Uterus (tissue), 2 donors: ENCODE measurements around the gene GMDS.

ENCODE experiments used
- CTCF ChIP-seq, 4 experiments: fragments of 200-600 bp in 2 of 4; fragments of 450-650 bp in 2 of 4; sonication (generic) in 2 of 4; IDR thresholded peaks; one replicate each; pipeline ENCODE4 v1.5.1; 2016 to 2019; ENCODE audit warnings: antibody characterized with exemption in 4 of 4, mild to moderate bottlenecking in 2 of 4, moderate library complexity in 1 of 4
- POLR2A ChIP-seq, 2 donors: fragments of 450-650 bp; IDR thresholded peaks; one replicate each; pipeline ENCODE4 v1.6.1; 2016; ENCODE audit warnings: antibody characterized with exemption in 2 of 2, mild to moderate bottlenecking in 1 of 2, moderate library complexity in 1 of 2

GRCh38 chr6:2175825-2176224 lies 69.6 kb downstream of the GMDS start:
- TF ChIP-seq CTCF (IDR thresholded peaks at IDR 0.05), result no peak
- TF ChIP-seq POLR2A (IDR thresholded peaks at IDR 0.05), result no peak
